DND-41 (cell line): ENCODE measurements around the gene TIPIN.

Experiments
- EZH2 ChIP-seq: IDR thresholded peaks from 3 replicates; pipeline ENCODE4 v1.6.1; 2012; ENCODE audit warnings: borderline replicate concordance, low read depth, mild to moderate bottlenecking, moderate library complexity, low read length, inconsistent platforms; ENCODE audit not compliant: severe bottlenecking
- TF ChIP-seq, protein P1 (sequence below): IDR thresholded peaks from 2 replicates; pipeline ENCODE4 v1.5.1; 2012; ENCODE audit warnings: borderline replicate concordance, low read length, moderate library complexity, mild to moderate bottlenecking; ENCODE audit not compliant: poor library complexity, severe bottlenecking; ENCODE audit errors: extremely low read depth

DNA sequence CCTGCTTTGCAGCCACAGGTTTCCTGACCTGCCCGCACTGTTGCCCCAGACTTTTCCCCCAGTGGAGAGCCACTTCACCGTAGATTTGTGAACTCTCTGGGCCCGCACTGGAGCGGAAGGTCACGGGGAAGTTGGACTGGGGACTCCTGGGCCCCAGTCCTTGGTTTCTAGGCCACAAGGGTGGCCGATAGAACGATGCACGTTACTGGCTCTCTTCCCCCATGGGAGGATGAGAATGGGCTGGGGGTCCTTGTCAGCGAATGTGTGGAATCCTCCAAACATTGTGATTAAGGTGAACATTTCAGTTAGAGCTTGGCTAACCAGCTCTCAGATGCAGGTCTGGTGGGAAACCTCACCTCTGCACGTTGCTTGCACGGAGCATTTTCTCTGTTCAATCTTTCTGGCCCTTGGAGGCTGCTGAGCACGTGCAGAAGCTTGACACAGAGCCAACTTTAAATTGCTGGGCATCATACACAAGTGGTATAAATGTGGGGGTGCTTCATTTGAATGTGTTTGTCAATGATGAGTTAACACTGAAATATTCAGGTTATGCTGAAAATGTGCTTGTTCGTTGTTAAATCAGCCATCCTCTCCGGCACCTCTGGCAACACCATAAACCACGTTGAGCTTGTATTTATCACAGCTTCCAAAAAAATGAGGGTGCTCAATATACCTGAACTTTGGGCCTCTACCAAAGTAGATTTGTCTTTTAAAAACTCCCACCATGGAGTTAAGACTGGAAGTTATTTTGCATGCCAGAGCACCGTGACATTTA is 62.1 kb downstream of the TIPIN start:
- TF ChIP-seq, protein P1, sequence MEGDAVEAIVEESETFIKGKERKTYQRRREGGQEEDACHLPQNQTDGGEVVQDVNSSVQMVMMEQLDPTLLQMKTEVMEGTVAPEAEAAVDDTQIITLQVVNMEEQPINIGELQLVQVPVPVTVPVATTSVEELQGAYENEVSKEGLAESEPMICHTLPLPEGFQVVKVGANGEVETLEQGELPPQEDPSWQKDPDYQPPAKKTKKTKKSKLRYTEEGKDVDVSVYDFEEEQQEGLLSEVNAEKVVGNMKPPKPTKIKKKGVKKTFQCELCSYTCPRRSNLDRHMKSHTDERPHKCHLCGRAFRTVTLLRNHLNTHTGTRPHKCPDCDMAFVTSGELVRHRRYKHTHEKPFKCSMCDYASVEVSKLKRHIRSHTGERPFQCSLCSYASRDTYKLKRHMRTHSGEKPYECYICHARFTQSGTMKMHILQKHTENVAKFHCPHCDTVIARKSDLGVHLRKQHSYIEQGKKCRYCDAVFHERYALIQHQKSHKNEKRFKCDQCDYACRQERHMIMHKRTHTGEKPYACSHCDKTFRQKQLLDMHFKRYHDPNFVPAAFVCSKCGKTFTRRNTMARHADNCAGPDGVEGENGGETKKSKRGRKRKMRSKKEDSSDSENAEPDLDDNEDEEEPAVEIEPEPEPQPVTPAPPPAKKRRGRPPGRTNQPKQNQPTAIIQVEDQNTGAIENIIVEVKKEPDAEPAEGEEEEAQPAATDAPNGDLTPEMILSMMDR = no peak
- TF ChIP-seq EZH2 = no peak
